Measurements from ENCODE around the gene FEM1B.

FEM1B gene

GRCh38 chr15:68305420-68305871 lies 27.9 kb downstream of the FEM1B start:
- no peak for DNase-seq (ENCODE audit: low read depth)
- H3K4me3 ChIP-seq (ENCODE audit: low read depth, low read length), result no peak overlapping the region
- TF ChIP-seq CTCF (conservative IDR thresholded peaks at IDR 0.05; ENCODE audit: low read depth, low read length), result no peak

- TF ChIP-seq CTCF (conservative IDR thresholded peaks at IDR 0.05; ENCODE audit: low read depth, low read length), result no peak
- no peak overlapping the region for H3K4me3 ChIP-seq (ENCODE audit: low read depth, low read length)
- no peak for DNase-seq (ENCODE audit: low read depth)
Measured at GRCh38 chr15:68307131-68307928, 29.8 kb downstream of the FEM1B start.

GRCh38 chr15:68309024-68309423 lies 31.5 kb downstream of the FEM1B start:
- H3K4me3 ChIP-seq (ENCODE audit: low read depth, low read length), result no peak overlapping the region
- TF ChIP-seq CTCF (conservative IDR thresholded peaks at IDR 0.05; ENCODE audit: low read depth, low read length), result no peak
- DNase-seq (ENCODE audit: low read depth), result peak; percentile 82

GRCh38 chr15:68310178-68310803 lies 32.7 kb downstream of the FEM1B start:
- no peak for TF ChIP-seq CTCF (conservative IDR thresholded peaks at IDR 0.05; ENCODE audit: low read depth, low read length)
- H3K4me3 ChIP-seq (ENCODE audit: low read depth, low read length), result no peak overlapping the region
- no peak for DNase-seq (ENCODE audit: low read depth)

- no peak for DNase-seq (ENCODE audit: low read depth)
- no peak for TF ChIP-seq CTCF (conservative IDR thresholded peaks at IDR 0.05; ENCODE audit: low read depth, low read length)
- no peak overlapping the region for H3K4me3 ChIP-seq (ENCODE audit: low read depth, low read length)
Measured at GRCh38 chr15:68310804-68311463, 33.4 kb downstream of the FEM1B start.

- no peak for DNase-seq (ENCODE audit: low read depth)
Measured at GRCh38 chr15:68311464-68311835, 33.9 kb downstream of the FEM1B start.

More at GRCh38 chr15:68311464-68311835, 33.9 kb downstream of the FEM1B start:
- no peak overlapping the region for H3K4me3 ChIP-seq (ENCODE audit: low read depth, low read length)
- no peak for TF ChIP-seq CTCF (conservative IDR thresholded peaks at IDR 0.05; ENCODE audit: low read depth, low read length)

Measured in choroid plexus epithelial cell (primary cell).